ENCODE data around the gene LLGL2. TPM values are rescaled to one million over a fixed set of nuclear protein-coding genes. Genes with fewer than 3 reads are reported as not detected.

Gene LLGL2
- total RNA-seq, 1 experiment from 2014 or later, result 10.8 TPM

GRCh38 chr17:75610103-75610984, 84.8 kb downstream of the LLGL2 start:
- H3K27ac ChIP-seq (ENCODE audit: low read depth, low read length, poor library complexity, severe bottlenecking), result no peak overlapping the region

GRCh38 chr17:75611851-75612429, 86.4 kb downstream of the LLGL2 start:
- ChIA-PET CTCF (interaction anchor here (1.6 kb wide), 1 partner anchor 142 kb away, joined by 3 read pairs; no protein-coding TSS in a partner anchor), POLR2A (ENCODE audit: low non-redundant PET) (interaction anchor here (0.6 kb wide), 2 partner anchors 9 to 76 kb away, joined by 3 to 4 read pairs; no protein-coding TSS in a partner anchor)
- no peak for TF ChIP-seq EZH2 (IDR thresholded peaks at IDR 0.05; ENCODE audit: borderline replicate concordance, low read depth, low read length, poor library complexity, severe bottlenecking)
- TF ChIP-seq CTCF (conservative IDR thresholded peaks at IDR 0.05; ENCODE audit: low read depth, low read length), result no peak
- Histone ChIP-seq H3K9me3 (ENCODE audit: low read depth, low read length, poor library complexity, severe bottlenecking) (no peaks in the 10 kb centered on the region), H3K4me1 (ENCODE audit: insufficient read depth, low read length, poor library complexity, severe bottlenecking) (no peaks in the 10 kb centered on the region), H3K4me3 (ENCODE audit: low read depth, low read length, poor library complexity, severe bottlenecking) (no peak overlapping the region), H3K27me3 (replicated peaks; ENCODE audit: insufficient read depth, low read depth, low read length, poor library complexity) (no peaks in the 10 kb centered on the region), H3K36me3 (ENCODE audit: insufficient read depth, low read length, poor library complexity, severe bottlenecking) (no peaks in the 10 kb centered on the region), H3K27ac (ENCODE audit: low read depth, low read length, poor library complexity, severe bottlenecking) (no peak overlapping the region)
- intact Hi-C loops (cut with micrococcal nuclease; ENCODE audit: unreplicated experiment), result no loop called here
- BruUV-seq (replicated peaks), result no TSS peak
- no peak for DNase-seq (ENCODE audit: low spot score)

More at GRCh38 chr17:75610103-75610984, 84.8 kb downstream of the LLGL2 start:
- intact Hi-C loops (cut with micrococcal nuclease; ENCODE audit: unreplicated experiment), result no loop called here
- no peaks in the 10 kb centered on the region for H3K4me1 ChIP-seq (ENCODE audit: insufficient read depth, low read length, poor library complexity, severe bottlenecking)
- H3K27me3 ChIP-seq (replicated peaks; ENCODE audit: insufficient read depth, low read depth, low read length, poor library complexity), result no peaks in the 10 kb centered on the region
- no peak for DNase-seq (ENCODE audit: low spot score)
- POLR2A ChIA-PET (ENCODE audit: low non-redundant PET), result no interaction called here
- no peak for TF ChIP-seq CTCF (conservative IDR thresholded peaks at IDR 0.05; ENCODE audit: low read depth, low read length)
- no peak for TF ChIP-seq EZH2 (IDR thresholded peaks at IDR 0.05; ENCODE audit: borderline replicate concordance, low read depth, low read length, poor library complexity, severe bottlenecking)
- CTCF ChIA-PET, result interaction anchor here (0.6 to 0.8 kb wide), 2 partner anchors 12 to 15 kb away, joined by 3 read pairs; no protein-coding TSS in a partner anchor
- no peaks in the 10 kb centered on the region for H3K36me3 ChIP-seq (ENCODE audit: insufficient read depth, low read length, poor library complexity, severe bottlenecking)
- H3K9me3 ChIP-seq (ENCODE audit: low read depth, low read length, poor library complexity, severe bottlenecking), result no peaks in the 10 kb centered on the region
- no peak overlapping the region for H3K4me3 ChIP-seq (ENCODE audit: low read depth, low read length, poor library complexity, severe bottlenecking)
- BruUV-seq (replicated peaks), result no TSS peak

GRCh38 chr17:75612906-75613626, 87.6 kb downstream of the LLGL2 start:
- no peak overlapping the region for H3K4me3 ChIP-seq (ENCODE audit: low read depth, low read length, poor library complexity, severe bottlenecking)
- H3K4me1 ChIP-seq (ENCODE audit: insufficient read depth, low read length, poor library complexity, severe bottlenecking), result no peaks in the 10 kb centered on the region
- no peak overlapping the region for H3K27ac ChIP-seq (ENCODE audit: low read depth, low read length, poor library complexity, severe bottlenecking)
- no TSS peak for BruUV-seq (replicated peaks)
- no peaks in the 10 kb centered on the region for H3K9me3 ChIP-seq (ENCODE audit: low read depth, low read length, poor library complexity, severe bottlenecking)
- ChIA-PET CTCF (interaction anchor here (0.6 to 1.6 kb wide), 2 partner anchors 137 to 140 kb away, joined by 3 read pairs; no protein-coding TSS in a partner anchor), POLR2A (ENCODE audit: low non-redundant PET) (interaction anchor here (0.5 kb wide), 1 partner anchor 14 kb away, joined by 5 read pairs; no protein-coding TSS in a partner anchor)
- no peak for DNase-seq (ENCODE audit: low spot score)
- intact Hi-C loops (cut with micrococcal nuclease; ENCODE audit: unreplicated experiment), result no loop called here
- H3K27me3 ChIP-seq (replicated peaks; ENCODE audit: insufficient read depth, low read depth, low read length, poor library complexity), result no peaks in the 10 kb centered on the region
- H3K36me3 ChIP-seq (ENCODE audit: insufficient read depth, low read length, poor library complexity, severe bottlenecking), result no peaks in the 10 kb centered on the region
- TF ChIP-seq EZH2 (IDR thresholded peaks at IDR 0.05; ENCODE audit: borderline replicate concordance, low read depth, low read length, poor library complexity, severe bottlenecking) (no peak), CTCF (conservative IDR thresholded peaks at IDR 0.05; ENCODE audit: low read depth, low read length) (no peak)

Data from A673 (cell line).